ENCODE measurements around the gene CGB7.

Gene CGB7

GRCh38 chr19:49016067-49016839 is 41.3 kb downstream of the CGB7 start:
- no peak for DNase-seq (ENCODE audit: low spot score)

GRCh38 chr19:49014870-49015255 is 42.7 kb downstream of the CGB7 start:
- no peak for DNase-seq (ENCODE audit: low spot score)

- DNase-seq (ENCODE audit: low spot score) = no peak
Measured at GRCh38 chr19:49014123-49014869, 43.3 kb downstream of the CGB7 start.

GRCh38 chr19:49011194-49011593 is 46.4 kb downstream of the CGB7 start:
- no peak for DNase-seq (ENCODE audit: low spot score)

- DNase-seq (ENCODE audit: low spot score) = no peak
Measured at GRCh38 chr19:49010453-49010852, 47.1 kb downstream of the CGB7 start.

GRCh38 chr19:49009828-49010227 is 47.7 kb downstream of the CGB7 start:
- DNase-seq (ENCODE audit: low spot score) = no peak

- DNase-seq (ENCODE audit: low spot score) = no peak
Measured at GRCh38 chr19:49006905-49007304, 50.6 kb downstream of the CGB7 start.

GRCh38 chr19:49004964-49005614 is 52.5 kb downstream of the CGB7 start:
- no peak for DNase-seq (ENCODE audit: low spot score)

Data from AG08395 (cell line).